ACC112 (cell line): ENCODE data around the gene PHPT1.

Experiments
- H2AFZ ChIP-seq: fragments of 200-600 bp; sonication (generic); one replicate; pipeline ENCODE4 v1.6.0; 2017; ENCODE audit warnings: antibody characterized with exemption, low read length; ENCODE audit not compliant: unreplicated experiment
- H3K27ac ChIP-seq: fragments of 200-600 bp; sonication (generic); 2 replicates; pipeline ENCODE4 v1.5.1; 2014; ENCODE audit warnings: low read depth, mild to moderate bottlenecking, antibody characterized with exemption, low read length, moderate library complexity
- H3K27me3 ChIP-seq: fragments of 200-600 bp; sonication (generic); 2 replicates; pipeline ENCODE4 v1.6.1; 2014; ENCODE audit warnings: mild to moderate bottlenecking, antibody characterized with exemption, low read length, moderate library complexity, mixed read lengths; ENCODE audit not compliant: insufficient read depth
- H3K36me3 ChIP-seq: fragments of 200-600 bp; sonication (generic); 2 replicates; pipeline ENCODE4 v1.6.1; 2016; ENCODE audit warnings: mild to moderate bottlenecking, antibody characterized with exemption, low read length, moderate library complexity, mixed read lengths; ENCODE audit not compliant: insufficient read depth
- H3K4me1 ChIP-seq: fragments of 200-600 bp; sonication (generic); one replicate; pipeline ENCODE4 v1.6.1; 2016; ENCODE audit warnings: low read length, mixed read lengths; ENCODE audit not compliant: insufficient read depth, unreplicated experiment, control insufficient read depth
- H3K4me3 ChIP-seq: fragments of 200-600 bp; sonication (generic); 2 replicates; pipeline ENCODE4 v1.5.1; 2014; ENCODE audit warnings: mild to moderate bottlenecking, low read depth, low read length
- H3K79me2 ChIP-seq: fragments of 200-600 bp; sonication (generic); one replicate; pipeline ENCODE4 v1.6.0; 2016; ENCODE audit warnings: low read length; ENCODE audit not compliant: control insufficient read depth, unreplicated experiment, insufficient read depth

PHPT1 gene

GRCh38 chr9:136824496-136825225, 24.5 kb upstream of the PHPT1 start:
- Histone ChIP-seq H3K4me3 (no peak overlapping the region), H3K36me3 (no peaks in the 10 kb centered on the region; the same call in 1 of the 2 replicates), H3K79me2 (peaks cover 15% of the 10 kb centered on the region)

GRCh38 chr9:136825295-136826187, 23.7 kb upstream of the PHPT1 start:
- no peak overlapping the region for H3K4me3 ChIP-seq
- no peaks in the 10 kb centered on the region for H3K27me3 ChIP-seq
- no peaks in the 10 kb centered on the region; the same call in 1 of the 2 replicates for H3K36me3 ChIP-seq
- no peaks in the 10 kb centered on the region for H3K4me1 ChIP-seq
- H2AFZ ChIP-seq = no peak overlapping the region
- H3K27ac ChIP-seq = no peak overlapping the region
- peaks cover 15% of the 10 kb centered on the region for H3K79me2 ChIP-seq

More at GRCh38 chr9:136824496-136825225, 24.5 kb upstream of the PHPT1 start:
- Histone ChIP-seq H2AFZ (no peak overlapping the region), H3K27me3 (no peaks in the 10 kb centered on the region), H3K27ac (no peak overlapping the region), H3K4me1 (no peaks in the 10 kb centered on the region)

GRCh38 chr9:136826188-136826541, 23.0 kb upstream of the PHPT1 start:
- Histone ChIP-seq H3K27ac (no peak overlapping the region), H3K4me1 (no peaks in the 10 kb centered on the region), H3K36me3 (no peaks in the 10 kb centered on the region; the same call in 1 of the 2 replicates), H3K4me3 (no peak overlapping the region), H3K79me2 (peaks cover 11% of the 10 kb centered on the region), H3K27me3 (no peaks in the 10 kb centered on the region), H2AFZ (no peak overlapping the region)

- peaks cover 2% of the 10 kb centered on the region; the same call in 1 of the 2 replicates for H3K36me3 ChIP-seq
- no peaks in the 10 kb centered on the region for H3K4me1 ChIP-seq
- no peak overlapping the region for H3K27ac ChIP-seq
- H3K79me2 ChIP-seq = peaks cover 5% of the 10 kb centered on the region
- no peak overlapping the region for H3K4me3 ChIP-seq
- H2AFZ ChIP-seq = no peak overlapping the region
- H3K27me3 ChIP-seq = no peaks in the 10 kb centered on the region
Measured at GRCh38 chr9:136826703-136827582, 22.3 kb upstream of the PHPT1 start.

- Histone ChIP-seq H3K4me3 (no peak overlapping the region), H3K4me1 (no peaks in the 10 kb centered on the region), H3K36me3 (peaks cover 5% of the 10 kb centered on the region; the same call in 1 of the 2 replicates), H2AFZ (no peak overlapping the region), H3K27me3 (no peaks in the 10 kb centered on the region), H3K27ac (no peak overlapping the region), H3K79me2 (no peaks in the 10 kb centered on the region)
Measured at GRCh38 chr9:136827794-136828473, 21.3 kb upstream of the PHPT1 start.

- H3K36me3 ChIP-seq = peaks cover 5% of the 10 kb centered on the region; the same call in 1 of the 2 replicates
- H3K27me3 ChIP-seq = no peaks in the 10 kb centered on the region
- no peak overlapping the region for H3K4me3 ChIP-seq
- H2AFZ ChIP-seq = no peak overlapping the region
- H3K79me2 ChIP-seq = no peaks in the 10 kb centered on the region
- H3K27ac ChIP-seq = no peak overlapping the region
- no peaks in the 10 kb centered on the region for H3K4me1 ChIP-seq
Measured at GRCh38 chr9:136828474-136829140, 20.6 kb upstream of the PHPT1 start.

GRCh38 chr9:136829412-136829811, 19.8 kb upstream of the PHPT1 start:
- H3K36me3 ChIP-seq = peaks cover 5% of the 10 kb centered on the region; the same call in 1 of the 2 replicates
- no peak overlapping the region for H2AFZ ChIP-seq
- H3K79me2 ChIP-seq = no peaks in the 10 kb centered on the region
- no peaks in the 10 kb centered on the region for H3K27me3 ChIP-seq
- no peak overlapping the region for H3K27ac ChIP-seq
- no peaks in the 10 kb centered on the region for H3K4me1 ChIP-seq
- H3K4me3 ChIP-seq = no peak overlapping the region

- H3K27me3 ChIP-seq = no peaks in the 10 kb centered on the region
- H3K36me3 ChIP-seq = peaks cover 5% of the 10 kb centered on the region; the same call in 1 of the 2 replicates
- no peak overlapping the region for H3K27ac ChIP-seq
- no peak overlapping the region for H2AFZ ChIP-seq
- H3K4me3 ChIP-seq = no peak overlapping the region
- H3K4me1 ChIP-seq = no peaks in the 10 kb centered on the region
- no peaks in the 10 kb centered on the region for H3K79me2 ChIP-seq
Measured at GRCh38 chr9:136829981-136830885, 19.0 kb upstream of the PHPT1 start.
